ENCODE measurements around the gene UQCRQ. TPM values are rescaled to one million over a fixed set of nuclear protein-coding genes. Genes with fewer than 3 reads are reported as not detected.
A peak's percentile ranks its signal among the peaks of the same experiment; 100 is the strongest.

UQCRQ gene
- total RNA-seq, 1 donor, result 76.0 TPM

DNA sequence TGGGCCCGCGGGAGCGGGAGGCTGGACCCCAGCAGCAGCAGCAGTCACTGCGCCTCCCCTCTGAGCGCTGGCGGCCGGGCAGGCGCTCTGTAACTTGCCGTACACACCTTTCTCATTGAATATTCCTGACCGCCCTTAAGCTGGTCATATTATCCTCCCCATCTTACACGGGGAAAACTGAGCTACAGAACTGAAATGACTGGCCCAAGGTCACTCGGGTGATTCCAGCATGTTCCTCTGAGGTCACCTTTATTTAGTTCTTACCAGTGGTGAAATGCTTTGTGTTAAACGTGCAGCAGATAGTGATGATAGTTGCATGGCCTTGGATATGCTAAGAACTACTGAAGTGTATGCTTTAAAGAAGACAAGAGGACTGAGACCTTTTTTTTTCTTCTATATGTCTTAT is 607 bp downstream of the UQCRQ start:
- peak overlapping the region; percentile 100 for H3K4me2 ChIP-seq (ENCODE audit: insufficient read depth, low read length)
- peak overlapping the region; percentile 91 for H2AFZ ChIP-seq (ENCODE audit: low read length)
- TF ChIP-seq, protein P1, sequence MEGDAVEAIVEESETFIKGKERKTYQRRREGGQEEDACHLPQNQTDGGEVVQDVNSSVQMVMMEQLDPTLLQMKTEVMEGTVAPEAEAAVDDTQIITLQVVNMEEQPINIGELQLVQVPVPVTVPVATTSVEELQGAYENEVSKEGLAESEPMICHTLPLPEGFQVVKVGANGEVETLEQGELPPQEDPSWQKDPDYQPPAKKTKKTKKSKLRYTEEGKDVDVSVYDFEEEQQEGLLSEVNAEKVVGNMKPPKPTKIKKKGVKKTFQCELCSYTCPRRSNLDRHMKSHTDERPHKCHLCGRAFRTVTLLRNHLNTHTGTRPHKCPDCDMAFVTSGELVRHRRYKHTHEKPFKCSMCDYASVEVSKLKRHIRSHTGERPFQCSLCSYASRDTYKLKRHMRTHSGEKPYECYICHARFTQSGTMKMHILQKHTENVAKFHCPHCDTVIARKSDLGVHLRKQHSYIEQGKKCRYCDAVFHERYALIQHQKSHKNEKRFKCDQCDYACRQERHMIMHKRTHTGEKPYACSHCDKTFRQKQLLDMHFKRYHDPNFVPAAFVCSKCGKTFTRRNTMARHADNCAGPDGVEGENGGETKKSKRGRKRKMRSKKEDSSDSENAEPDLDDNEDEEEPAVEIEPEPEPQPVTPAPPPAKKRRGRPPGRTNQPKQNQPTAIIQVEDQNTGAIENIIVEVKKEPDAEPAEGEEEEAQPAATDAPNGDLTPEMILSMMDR (IDR thresholded peaks at IDR 0.05; ENCODE audit: extremely low read depth, low read depth, low read length), result no peak
- no peak for DNase-seq (ENCODE audit: insufficient read length, low spot score, missing footprints)
- H3K27me3 ChIP-seq (ENCODE audit: insufficient read depth, low read length), result no peaks in the 10 kb centered on the region
- peak overlapping the region; percentile 96 for H3K4me3 ChIP-seq (ENCODE audit: insufficient read depth, low read length)
- no peaks in the 10 kb centered on the region for H3K9me3 ChIP-seq (ENCODE audit: low read depth, low read length)
- peaks cover 10% of the 10 kb centered on the region for H4K20me1 ChIP-seq (ENCODE audit: insufficient read depth, low read length)
- H3K27ac ChIP-seq (ENCODE audit: low read depth, low read length), result peak overlapping the region; percentile 98
- peaks cover 24% of the 10 kb centered on the region for H3K36me3 ChIP-seq (ENCODE audit: insufficient read depth, low read length)
- H3K79me2 ChIP-seq (ENCODE audit: insufficient read depth, low read length), result peaks cover 21% of the 10 kb centered on the region
- peaks cover 16% of the 10 kb centered on the region for H3K4me1 ChIP-seq (ENCODE audit: insufficient read depth, low read length)

DNA sequence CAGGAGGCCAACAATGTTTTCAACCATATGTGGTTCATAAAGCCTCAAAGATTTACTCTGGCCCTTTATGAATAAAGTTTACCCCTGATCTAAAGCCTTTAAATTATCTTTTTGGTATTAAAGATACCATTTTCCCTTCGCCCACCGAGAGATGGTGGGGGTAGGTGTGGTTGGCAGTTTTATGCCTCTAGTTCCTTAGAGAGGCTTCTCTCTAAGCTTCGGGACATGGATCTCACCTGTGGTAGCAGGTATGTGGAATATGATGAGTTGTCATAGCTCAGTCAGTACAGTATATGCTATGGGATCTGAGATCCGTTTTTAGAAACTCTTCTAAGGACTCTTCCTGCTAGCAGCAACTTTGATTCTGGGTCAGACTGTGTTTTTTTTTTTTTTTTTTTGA is 2.3 kb downstream of the UQCRQ start:
- Histone ChIP-seq H3K27me3 (ENCODE audit: insufficient read depth, low read length) (no peaks in the 10 kb centered on the region), H3K36me3 (ENCODE audit: insufficient read depth, low read length) (peaks cover 37% of the 10 kb centered on the region), H2AFZ (ENCODE audit: low read length) (no peak overlapping the region), H3K9me3 (ENCODE audit: low read depth, low read length) (no peaks in the 10 kb centered on the region), H3K79me2 (ENCODE audit: insufficient read depth, low read length) (peaks cover 21% of the 10 kb centered on the region), H3K4me1 (ENCODE audit: insufficient read depth, low read length) (peaks cover 21% of the 10 kb centered on the region), H3K4me2 (ENCODE audit: insufficient read depth, low read length) (no peak overlapping the region), H3K27ac (ENCODE audit: low read depth, low read length) (peak overlapping the region; percentile 31), H4K20me1 (ENCODE audit: insufficient read depth, low read length) (peaks cover 10% of the 10 kb centered on the region), H3K4me3 (ENCODE audit: insufficient read depth, low read length) (no peak overlapping the region)
- TF ChIP-seq, protein P1 (IDR thresholded peaks at IDR 0.05; ENCODE audit: extremely low read depth, low read depth, low read length), result no peak
- DNase-seq (ENCODE audit: insufficient read length, low spot score, missing footprints), result no peak

DNA sequence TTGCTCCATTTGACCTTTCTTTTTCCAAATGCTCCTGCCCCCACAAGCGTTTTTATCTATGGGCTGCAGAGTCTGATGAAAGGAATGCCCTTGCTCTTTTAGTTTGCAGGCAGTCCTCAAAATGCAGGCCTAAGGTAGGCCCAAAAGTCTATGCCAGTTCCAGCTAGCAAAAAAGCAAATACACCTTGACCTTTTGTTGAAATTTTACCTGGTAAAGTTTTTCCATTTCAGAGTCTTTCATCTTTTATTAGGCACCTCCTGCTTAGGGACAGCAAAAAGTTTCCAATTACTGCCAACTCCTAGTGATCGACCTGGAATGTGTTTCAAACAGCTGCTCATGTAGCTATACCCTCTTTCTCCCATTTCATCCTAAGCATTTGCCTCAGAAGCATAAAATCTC is 4.4 kb downstream of the UQCRQ start:
- peaks cover 19% of the 10 kb centered on the region for H3K4me1 ChIP-seq (ENCODE audit: insufficient read depth, low read length)

DNA sequence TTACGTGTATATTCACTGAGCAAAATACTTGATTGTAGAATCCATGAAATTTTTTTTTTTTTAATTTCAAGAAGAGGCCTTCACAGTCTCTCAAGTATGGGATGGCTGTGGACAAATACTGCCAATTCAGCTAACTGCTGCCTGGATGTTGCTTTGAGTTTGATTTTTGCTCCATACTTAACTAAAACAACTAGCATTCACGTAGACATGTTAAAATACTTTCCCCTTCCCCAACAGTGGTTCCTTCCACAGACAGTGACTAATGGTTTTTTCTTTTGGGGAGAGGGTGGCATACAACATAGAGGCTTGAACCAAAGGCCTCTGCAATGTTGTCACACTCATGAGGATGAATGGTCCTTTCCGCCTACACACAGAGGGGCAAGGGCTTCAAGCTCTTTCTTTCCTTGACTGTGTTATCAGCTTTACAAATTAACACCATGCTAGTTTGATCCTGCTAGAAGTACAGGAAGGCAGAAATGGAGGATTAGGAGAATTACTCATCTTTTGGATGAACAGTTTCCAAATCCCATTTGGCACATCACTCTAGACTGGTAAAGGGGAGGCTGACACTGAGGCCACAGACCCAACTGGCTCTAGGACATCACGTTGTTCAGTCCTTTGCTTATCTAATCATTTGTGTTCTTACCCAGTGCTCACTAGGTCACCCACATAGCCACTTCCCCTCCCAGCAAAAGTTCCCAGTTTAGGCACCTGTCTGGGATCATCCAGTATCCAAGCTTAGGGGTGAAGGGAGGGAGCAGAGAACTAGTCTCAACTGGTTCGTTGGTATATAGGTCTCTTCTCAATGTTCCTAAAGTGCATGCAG is 5.2 kb downstream of the UQCRQ start:
- H3K27me3 ChIP-seq (ENCODE audit: insufficient read depth, low read length), result no peaks in the 10 kb centered on the region
- peaks cover 24% of the 10 kb centered on the region for H3K4me1 ChIP-seq (ENCODE audit: insufficient read depth, low read length)
- DNase-seq (ENCODE audit: insufficient read length, low spot score, missing footprints), result no peak
- H3K9me3 ChIP-seq (ENCODE audit: low read depth, low read length), result no peaks in the 10 kb centered on the region
- TF ChIP-seq, protein P1 (IDR thresholded peaks at IDR 0.05; ENCODE audit: extremely low read depth, low read depth, low read length), result no peak
- peak overlapping the region; percentile 39 for H3K27ac ChIP-seq (ENCODE audit: low read depth, low read length)
- peaks cover 19% of the 10 kb centered on the region for H4K20me1 ChIP-seq (ENCODE audit: insufficient read depth, low read length)
- peaks cover 54% of the 10 kb centered on the region for H3K36me3 ChIP-seq (ENCODE audit: insufficient read depth, low read length)
- peaks cover 18% of the 10 kb centered on the region for H3K79me2 ChIP-seq (ENCODE audit: insufficient read depth, low read length)
- H2AFZ ChIP-seq (ENCODE audit: low read length), result no peak overlapping the region
- H3K4me2 ChIP-seq (ENCODE audit: insufficient read depth, low read length), result no peak overlapping the region
- no peak overlapping the region for H3K4me3 ChIP-seq (ENCODE audit: insufficient read depth, low read length)

More for the DNA sequence above, 4.4 kb downstream of the UQCRQ start:
- Histone ChIP-seq H3K79me2 (ENCODE audit: insufficient read depth, low read length) (peaks cover 21% of the 10 kb centered on the region), H3K36me3 (ENCODE audit: insufficient read depth, low read length) (peaks cover 50% of the 10 kb centered on the region), H3K27me3 (ENCODE audit: insufficient read depth, low read length) (no peaks in the 10 kb centered on the region), H3K4me3 (ENCODE audit: insufficient read depth, low read length) (no peak overlapping the region), H3K27ac (ENCODE audit: low read depth, low read length) (no peak overlapping the region), H3K4me2 (ENCODE audit: insufficient read depth, low read length) (no peak overlapping the region), H2AFZ (ENCODE audit: low read length) (no peak overlapping the region), H3K9me3 (ENCODE audit: low read depth, low read length) (no peaks in the 10 kb centered on the region), H4K20me1 (ENCODE audit: insufficient read depth, low read length) (peaks cover 13% of the 10 kb centered on the region)
- DNase-seq (ENCODE audit: insufficient read length, low spot score, missing footprints), result no peak
- TF ChIP-seq, protein P1 (IDR thresholded peaks at IDR 0.05; ENCODE audit: extremely low read depth, low read depth, low read length), result no peak
